ENCODE measurements around the gene CLCA4.

CLCA4 gene

DNA sequence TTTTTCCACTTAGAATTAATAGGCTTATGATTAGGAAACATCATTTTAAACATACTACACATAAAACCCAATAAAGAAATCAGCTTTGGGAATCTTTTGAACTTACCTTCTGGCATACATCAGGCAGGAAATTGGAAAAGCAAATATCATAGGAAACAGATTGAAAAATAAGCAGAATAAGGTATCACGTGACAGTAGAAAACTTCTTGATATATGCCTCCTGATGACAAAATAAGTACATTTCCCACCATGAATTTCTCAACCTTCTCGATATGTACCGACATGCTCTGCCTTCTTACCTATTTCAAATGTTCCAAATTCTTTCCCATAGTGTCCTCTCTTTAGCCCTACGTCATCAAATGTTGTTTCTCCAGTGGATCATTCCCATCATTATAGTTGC lies 72.4 kb downstream of the CLCA4 start:
- no peak for DNase-seq (ENCODE audit: low read depth)

DNA sequence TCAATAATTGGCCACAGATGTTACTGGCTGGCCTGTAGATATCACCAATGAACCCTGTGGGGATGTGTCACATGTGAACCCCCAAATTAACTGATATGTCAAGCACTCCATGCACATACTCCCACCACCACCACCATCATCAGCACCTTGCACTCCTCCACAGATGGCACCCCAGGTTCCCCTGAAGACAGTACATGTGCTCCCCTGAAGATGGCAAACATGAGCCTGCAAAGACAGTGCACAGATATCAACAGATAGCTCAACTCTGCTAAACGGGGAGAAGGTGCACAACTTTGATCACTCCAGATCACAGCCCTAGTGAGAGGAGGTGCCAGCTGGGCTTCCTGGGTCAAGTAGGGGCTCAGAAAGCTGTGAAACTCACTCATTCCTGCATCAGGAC lies 74.4 kb downstream of the CLCA4 start:
- no peak for DNase-seq (ENCODE audit: low read depth)

Data from activated T-cell treated with anti-CD3 and anti-CD28 coated beads for 48 hours (primary cell).